Metanephros (tissue), 2 donors: Measurements from ENCODE around the gene MARCHF4. TPM values are rescaled to one million over a fixed set of nuclear protein-coding genes. Genes with fewer than 3 reads are reported as not detected.

Experiments used
- small RNA-seq: library from RNA; depleted of rRNA; stranded (forward); fragments of <200 nt; gene quantifications from one replicate; pipeline ENCODE3, GENCODE V24; 2014; ENCODE audit warnings: low replicate concordance
- total RNA-seq: library from RNA; depleted of rRNA; stranded (reverse); fragments of >200 nt; gene quantifications from one replicate; pipeline ENCODE4 v1.2.3, GENCODE V29; 2014

The MARCHF4 gene
- 0.06 TPM for total RNA-seq

GRCh38 chr2:216371721-216372702, at the start of gene MARCHF4:
Gene MARCHF4 (minus strand): TSS chr2:216372483. CDS start chr2:216370260, 2,223 bp downstream.

GRCh38 chr2:216412022-216412999, 40.0 kb upstream of the MARCHF4 start, which contains the start of gene SMARCAL1:
Gene SMARCAL1 (plus strand): TSS chr2:216412484. CDS start chr2:216414705, 2,221 bp downstream.

Small RNA genes lying within 50 kb of the gene (small RNA-seq; reads per million reads assigned to genes)
- gene RF00019 = not detected

Other genes starting within 250 kb of the MARCHF4 start
- gene SMARCAL1, start 40.0 kb upstream of the MARCHF4 start, total RNA-seq = 38.8 TPM
- 3,792 TPM for gene RPL37A, start 126.4 kb upstream of the MARCHF4 start, total RNA-seq